Liver (tissue), 9 donors: ENCODE results near the gene CRISPLD2. TPM values are rescaled to one million over a fixed set of nuclear protein-coding genes. Genes with fewer than 3 reads are reported as not detected.

Experiments
- DNase-seq: peaks from one replicate; pipeline ENCODE4 v3.0.0-alpha.2; 2017; ENCODE audit warnings: low spot score
- H3K27ac ChIP-seq, 2 donors: one replicate each; pipeline ENCODE4 v1.7.0; 2013; ENCODE audit warnings: inconsistent platforms in 2 of 2, low read length in 2 of 2, control low read depth in 1 of 2, low read depth in 1 of 2, mild to moderate bottlenecking in 1 of 2
- H3K27me3 ChIP-seq, 4 donors: one replicate each; pipeline versions ENCODE4 v1.6.1 to v1.7.0; 2013; ENCODE audit warnings: low read length in 3 of 4, inconsistent platforms in 1 of 4, mild to moderate bottlenecking in 1 of 4, moderate library complexity in 1 of 4; ENCODE audit not compliant: control insufficient read depth in 4 of 4, insufficient read depth in 4 of 4
- H3K36me3 ChIP-seq, 4 donors: one replicate each; pipeline versions ENCODE4 v1.6.1 to v1.7.0; 2013; ENCODE audit warnings: low read length in 3 of 4, mild to moderate bottlenecking in 3 of 4, low read depth in 1 of 4, moderate library complexity in 1 of 4; ENCODE audit not compliant: control insufficient read depth in 4 of 4, insufficient read depth in 3 of 4
- H3K4me1 ChIP-seq, 4 donors: one replicate each; pipeline versions ENCODE4 v1.6.1 to v1.7.0; 2013; ENCODE audit warnings: low read length in 3 of 4, mild to moderate bottlenecking in 3 of 4, moderate library complexity in 1 of 4; ENCODE audit not compliant: control insufficient read depth in 4 of 4, insufficient read depth in 4 of 4
- H3K4me3 ChIP-seq, 3 donors: one replicate each; pipeline versions ENCODE4 v1.6.1 to v1.7.0; 2013; ENCODE audit warnings: low read length in 3 of 3, control low read depth in 1 of 3, low read depth in 1 of 3, mild to moderate bottlenecking in 1 of 3
- H3K9ac ChIP-seq, 2 donors: one replicate each; pipeline ENCODE4 v1.7.0; 2013; ENCODE audit warnings: low read length in 2 of 2, mild to moderate bottlenecking in 2 of 2, moderate library complexity in 2 of 2, control low read depth in 1 of 2, low read depth in 1 of 2
- H3K9me3 ChIP-seq, 4 donors: one replicate each; pipeline versions ENCODE4 v1.6.1 to v1.7.0; 2013; ENCODE audit warnings: low read length in 3 of 4; ENCODE audit not compliant: control insufficient read depth in 4 of 4
- ATF3 ChIP-seq: IDR thresholded peaks from 2 replicates; pipeline ENCODE4 v1.6.1; 2016; ENCODE audit warnings: antibody characterized with exemption
- CTCF ChIP-seq: fragments of 150-350 bp; IDR thresholded peaks from 2 replicates; pipeline ENCODE4 v1.5.1; 2017; ENCODE audit warnings: improper control_type of control experiment, low read depth, low read length; ENCODE audit not compliant: missing input control
- EGR1 ChIP-seq, 2 donors: IDR thresholded peaks; 2 replicates each; pipeline ENCODE4 v1.6.1; 2016 to 2018; ENCODE audit warnings: antibody characterized with exemption in 2 of 2, low read depth in 2 of 2
- FOXA1 ChIP-seq: IDR thresholded peaks from 2 replicates; pipeline ENCODE4 v1.6.1; 2016; ENCODE audit warnings: antibody characterized with exemption
- FOXA2 ChIP-seq: IDR thresholded peaks from 2 replicates; pipeline ENCODE4 v1.6.1; 2016; ENCODE audit warnings: antibody characterized with exemption
- GABPA ChIP-seq, 2 donors: IDR thresholded peaks in 1 of 2; conservative IDR thresholded peaks in 1 of 2; 2 replicates each; pipeline ENCODE4 v1.6.1; 2016; ENCODE audit warnings: antibody characterized with exemption in 2 of 2, mild to moderate bottlenecking in 1 of 2, moderate library complexity in 1 of 2
- HNF4A ChIP-seq, 2 donors: conservative IDR thresholded peaks; 2 replicates each; pipeline ENCODE4 v1.6.1; 2016; ENCODE audit warnings: antibody characterized with exemption in 2 of 2, mild to moderate bottlenecking in 2 of 2
- HNF4G ChIP-seq: IDR thresholded peaks from 2 replicates; pipeline ENCODE4 v1.6.1; 2016; ENCODE audit warnings: antibody characterized with exemption
- JUND ChIP-seq, 2 donors: IDR thresholded peaks; 2 replicates each; pipeline ENCODE4 v1.6.1; 2016; ENCODE audit warnings: antibody characterized with exemption in 2 of 2
- NR2F2 ChIP-seq: IDR thresholded peaks from 2 replicates; pipeline ENCODE4 v1.6.1; 2016; ENCODE audit warnings: antibody characterized with exemption
- RAD21 ChIP-seq, 2 donors: IDR thresholded peaks; 2 replicates each; pipeline ENCODE4 v1.6.1; 2016; ENCODE audit warnings: antibody characterized with exemption in 2 of 2, mild to moderate bottlenecking in 2 of 2
- RXRA ChIP-seq, 2 donors: IDR thresholded peaks; 2 replicates each; pipeline ENCODE4 v1.6.1; 2017 to 2018; ENCODE audit warnings: antibody characterized with exemption in 2 of 2, mild to moderate bottlenecking in 1 of 2
- SP1 ChIP-seq: IDR thresholded peaks from 2 replicates; pipeline ENCODE4 v1.6.1; 2018; ENCODE audit warnings: antibody characterized with exemption, mild to moderate bottlenecking
- TAF1 ChIP-seq: conservative IDR thresholded peaks from 2 replicates; pipeline ENCODE4 v1.6.1; 2016; ENCODE audit warnings: antibody characterized with exemption, mild to moderate bottlenecking
- YY1 ChIP-seq: IDR thresholded peaks from 2 replicates; pipeline ENCODE4 v1.6.1; 2016; ENCODE audit warnings: antibody characterized with exemption, mild to moderate bottlenecking
- WGBS: extraction: QIAGEN DNeasy Blood & Tissue Kit; methylation state at CpG from one replicate; pipeline ENCODE4 v1.1.7; 2013; 5-methylcytosine and 5-hydroxymethylcytosine counted together
- polyA plus RNA-seq, 2 donors: library from polyadenylated mRNA; stranded (reverse) in 1 of 2; unstranded in 1 of 2; fragments of 200-250 nt in 1 of 2; fragments of >200 nt in 1 of 2; fragmentation: Nextera tagmentation in 1 of 2; extraction: Ambion mirVana in 1 of 2; gene quantifications; one replicate each; pipeline versions ENCODE4 v1.2.1 to v1.2.3, GENCODE V29; 2013 to 2015
- total RNA-seq, 2 donors: library from RNA; depleted of rRNA; stranded (reverse); fragments of >200 nt; gene quantifications; one replicate each; pipeline ENCODE4 v1.2.3, GENCODE V29; 2014
- TF ChIP-seq, protein P1 (sequence below): IDR thresholded peaks from 2 replicates; pipeline ENCODE4 v1.6.1; 2016; ENCODE audit warnings: antibody characterized with exemption
- TF ChIP-seq, protein P2 (sequence below): IDR thresholded peaks from 2 replicates; pipeline ENCODE4 v1.6.1; 2016; ENCODE audit warnings: antibody characterized with exemption
- TF ChIP-seq, protein P3 (sequence below): IDR thresholded peaks from 2 replicates; pipeline ENCODE4 v1.6.1; 2016; ENCODE audit warnings: antibody characterized with exemption, mild to moderate bottlenecking
- donor health status: healthy.
- donor health status: healthy.
- donor health status: healthy.
- donor health status: healthy.
- donor health status: healthy.

The CRISPLD2 gene
- total and polyA plus RNA-seq, 4 donors: 2.6 to 14.8 (median 4.1) TPM

DNA sequence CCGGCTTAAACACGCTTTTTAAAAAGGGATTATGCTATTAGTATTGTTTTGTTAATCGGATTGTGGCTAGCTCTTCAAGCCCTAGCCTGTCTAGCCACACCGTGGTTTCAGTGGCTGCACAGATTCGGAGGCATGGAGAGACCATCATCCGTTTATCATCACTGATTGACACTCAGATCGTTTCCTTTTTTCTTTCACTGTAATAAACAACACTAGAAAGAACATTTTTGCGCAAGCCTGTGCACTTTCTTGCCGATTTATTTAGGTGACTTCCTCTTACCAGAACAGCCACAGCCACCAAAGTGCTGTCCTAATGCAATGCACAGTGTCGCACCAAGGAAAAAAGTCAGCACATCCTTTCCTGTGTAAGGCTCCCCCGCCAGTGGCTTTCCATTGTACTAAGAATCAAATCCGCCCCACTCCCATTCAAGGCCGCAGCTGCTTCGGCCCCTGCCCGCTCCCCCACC lies 78.2 kb downstream of the CRISPLD2 start:
- 71% methylated on average over 15 of the region's 15 CpGs for WGBS
- TF ChIP-seq, protein P1, sequence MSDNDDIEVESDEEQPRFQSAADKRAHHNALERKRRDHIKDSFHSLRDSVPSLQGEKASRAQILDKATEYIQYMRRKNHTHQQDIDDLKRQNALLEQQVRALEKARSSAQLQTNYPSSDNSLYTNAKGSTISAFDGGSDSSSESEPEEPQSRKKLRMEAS: no peak
- TF ChIP-seq YY1: no peak
- no peak for TF ChIP-seq ATF3
- no peak for DNase-seq
- Histone ChIP-seq H3K27me3 (no peaks in the 10 kb centered on the region), H3K9me3 (no peaks in the 10 kb centered on the region), H3K27ac (no peak overlapping the region), H3K4me3 (no peak overlapping the region), H3K4me1 (peaks cover 3 to 15% (median 10%) of the 10 kb centered on the region in 4 donors), H3K9ac (no peak overlapping the region), H3K36me3 (no peaks in the 10 kb centered on the region)

GRCh38 chr16:84898447-84898846 lies 78.7 kb downstream of the CRISPLD2 start:
- no peaks in the 10 kb centered on the region for H3K27me3 ChIP-seq
- no peak overlapping the region for H3K4me3 ChIP-seq
- no peak overlapping the region for H3K27ac ChIP-seq
- WGBS: 66% methylated on average over 2 of the region's 2 CpGs
- no peak for DNase-seq
- peaks cover 3 to 13% (median 8%) of the 10 kb centered on the region in 4 donors for H3K4me1 ChIP-seq
- no peak for TF ChIP-seq FOXA2
- TF ChIP-seq JUND (IDR thresholded peaks at IDR 0.05): no peak
- no peak for TF ChIP-seq HNF4G
- TF ChIP-seq GABPA (IDR thresholded peaks at IDR 0.05 in 1 of 2, conservative IDR thresholded peaks at IDR 0.05 in 1 of 2): no peak
- TF ChIP-seq, protein P2, sequence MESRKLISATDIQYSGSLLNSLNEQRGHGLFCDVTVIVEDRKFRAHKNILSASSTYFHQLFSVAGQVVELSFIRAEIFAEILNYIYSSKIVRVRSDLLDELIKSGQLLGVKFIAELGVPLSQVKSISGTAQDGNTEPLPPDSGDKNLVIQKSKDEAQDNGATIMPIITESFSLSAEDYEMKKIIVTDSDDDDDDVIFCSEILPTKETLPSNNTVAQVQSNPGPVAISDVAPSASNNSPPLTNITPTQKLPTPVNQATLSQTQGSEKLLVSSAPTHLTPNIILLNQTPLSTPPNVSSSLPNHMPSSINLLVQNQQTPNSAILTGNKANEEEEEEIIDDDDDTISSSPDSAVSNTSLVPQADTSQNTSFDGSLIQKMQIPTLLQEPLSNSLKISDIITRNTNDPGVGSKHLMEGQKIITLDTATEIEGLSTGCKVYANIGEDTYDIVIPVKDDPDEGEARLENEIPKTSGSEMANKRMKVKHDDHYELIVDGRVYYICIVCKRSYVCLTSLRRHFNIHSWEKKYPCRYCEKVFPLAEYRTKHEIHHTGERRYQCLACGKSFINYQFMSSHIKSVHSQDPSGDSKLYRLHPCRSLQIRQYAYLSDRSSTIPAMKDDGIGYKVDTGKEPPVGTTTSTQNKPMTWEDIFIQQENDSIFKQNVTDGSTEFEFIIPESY: no peak
- TF ChIP-seq, protein P1: no peak
- no peak for TF ChIP-seq ATF3
- no peak for TF ChIP-seq RXRA (IDR thresholded peaks at IDR 0.05)
- no peak for TF ChIP-seq FOXA1
- no peak for TF ChIP-seq NR2F2
- TF ChIP-seq CTCF: no peak
- no peak for TF ChIP-seq TAF1
- TF ChIP-seq EGR1 (IDR thresholded peaks at IDR 0.05; ENCODE audit: low read depth in 2 of 2): no peak
- no peak for TF ChIP-seq RAD21 (IDR thresholded peaks at IDR 0.05)
- no peak for TF ChIP-seq YY1
- TF ChIP-seq, protein P3, sequence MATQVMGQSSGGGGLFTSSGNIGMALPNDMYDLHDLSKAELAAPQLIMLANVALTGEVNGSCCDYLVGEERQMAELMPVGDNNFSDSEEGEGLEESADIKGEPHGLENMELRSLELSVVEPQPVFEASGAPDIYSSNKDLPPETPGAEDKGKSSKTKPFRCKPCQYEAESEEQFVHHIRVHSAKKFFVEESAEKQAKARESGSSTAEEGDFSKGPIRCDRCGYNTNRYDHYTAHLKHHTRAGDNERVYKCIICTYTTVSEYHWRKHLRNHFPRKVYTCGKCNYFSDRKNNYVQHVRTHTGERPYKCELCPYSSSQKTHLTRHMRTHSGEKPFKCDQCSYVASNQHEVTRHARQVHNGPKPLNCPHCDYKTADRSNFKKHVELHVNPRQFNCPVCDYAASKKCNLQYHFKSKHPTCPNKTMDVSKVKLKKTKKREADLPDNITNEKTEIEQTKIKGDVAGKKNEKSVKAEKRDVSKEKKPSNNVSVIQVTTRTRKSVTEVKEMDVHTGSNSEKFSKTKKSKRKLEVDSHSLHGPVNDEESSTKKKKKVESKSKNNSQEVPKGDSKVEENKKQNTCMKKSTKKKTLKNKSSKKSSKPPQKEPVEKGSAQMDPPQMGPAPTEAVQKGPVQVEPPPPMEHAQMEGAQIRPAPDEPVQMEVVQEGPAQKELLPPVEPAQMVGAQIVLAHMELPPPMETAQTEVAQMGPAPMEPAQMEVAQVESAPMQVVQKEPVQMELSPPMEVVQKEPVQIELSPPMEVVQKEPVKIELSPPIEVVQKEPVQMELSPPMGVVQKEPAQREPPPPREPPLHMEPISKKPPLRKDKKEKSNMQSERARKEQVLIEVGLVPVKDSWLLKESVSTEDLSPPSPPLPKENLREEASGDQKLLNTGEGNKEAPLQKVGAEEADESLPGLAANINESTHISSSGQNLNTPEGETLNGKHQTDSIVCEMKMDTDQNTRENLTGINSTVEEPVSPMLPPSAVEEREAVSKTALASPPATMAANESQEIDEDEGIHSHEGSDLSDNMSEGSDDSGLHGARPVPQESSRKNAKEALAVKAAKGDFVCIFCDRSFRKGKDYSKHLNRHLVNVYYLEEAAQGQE: no peak
- TF ChIP-seq SP1: no peak
- TF ChIP-seq HNF4A (conservative IDR thresholded peaks at IDR 0.05): no peak
- H3K36me3 ChIP-seq: no peaks in the 10 kb centered on the region
- H3K9me3 ChIP-seq: no peaks in the 10 kb centered on the region
- no peak overlapping the region for H3K9ac ChIP-seq
